Osteoblast (primary cell): ENCODE data around the gene KCNQ1. TPM values are rescaled to one million over a fixed set of nuclear protein-coding genes. Genes with fewer than 3 reads are reported as not detected.

ENCODE experiments used
- DNase-seq: peaks from one replicate; pipeline ENCODE4 v3.0.0; 2011; ENCODE audit warnings: low spot score, mixed read lengths; ENCODE audit not compliant: insufficient read length; ENCODE audit errors: missing footprints
- H2AFZ ChIP-seq: 2 replicates; pipeline ENCODE4 v1.6.0; 2011; ENCODE audit warnings: mild to moderate bottlenecking, low read length
- H3K27ac ChIP-seq: 2 replicates; pipeline ENCODE4 v1.5.1; 2011; ENCODE audit warnings: mild to moderate bottlenecking, low read depth, low read length, moderate library complexity
- H3K27me3 ChIP-seq: 2 replicates; pipeline ENCODE4 v1.6.0; 2012; ENCODE audit warnings: mild to moderate bottlenecking, control low read depth, inconsistent platforms, low read length, moderate library complexity; ENCODE audit not compliant: insufficient read depth
- H3K36me3 ChIP-seq: 2 replicates; pipeline ENCODE4 v1.5.1; 2011; ENCODE audit warnings: mild to moderate bottlenecking, low read length, control low read depth, moderate library complexity; ENCODE audit not compliant: insufficient read depth
- H3K4me1 ChIP-seq: 2 replicates; pipeline ENCODE4 v1.5.1; 2011; ENCODE audit warnings: mild to moderate bottlenecking, low read length, control low read depth, moderate library complexity; ENCODE audit not compliant: insufficient read depth
- H3K4me2 ChIP-seq: 2 replicates; pipeline ENCODE4 v1.6.0; 2011; ENCODE audit warnings: mild to moderate bottlenecking, low read length; ENCODE audit not compliant: insufficient read depth
- H3K4me3 ChIP-seq: fragments of 200-600 bp; sonication (generic); 3 replicates; pipeline ENCODE4 v1.5.1; 2012; ENCODE audit warnings: mild to moderate bottlenecking, low read length, inconsistent platforms; ENCODE audit not compliant: insufficient read depth
- H3K79me2 ChIP-seq: 2 replicates; pipeline ENCODE4 v1.6.0; 2012; ENCODE audit warnings: mild to moderate bottlenecking, low read length, control low read depth, inconsistent platforms; ENCODE audit not compliant: insufficient read depth
- H3K9me3 ChIP-seq: 2 replicates; pipeline ENCODE4 v1.5.1; 2011; ENCODE audit warnings: low read depth, low read length, control low read depth
- H4K20me1 ChIP-seq: 2 replicates; pipeline ENCODE4 v1.6.0; 2012; ENCODE audit warnings: mild to moderate bottlenecking, low read length, control low read depth; ENCODE audit not compliant: insufficient read depth
- total RNA-seq: library from RNA; depleted of rRNA; stranded (reverse); fragments of >200 nt; gene quantifications from 2 replicates; pipeline ENCODE4 v1.2.3, GENCODE V29; 2012
- TF ChIP-seq, protein P1 (sequence below): IDR thresholded peaks from 2 replicates; pipeline ENCODE4 v1.5.1; 2011; ENCODE audit warnings: mild to moderate bottlenecking, low read depth, low read length, moderate library complexity; ENCODE audit errors: extremely low read depth

KCNQ1 gene
- total RNA-seq, 1 donor, result not detected

DNA sequence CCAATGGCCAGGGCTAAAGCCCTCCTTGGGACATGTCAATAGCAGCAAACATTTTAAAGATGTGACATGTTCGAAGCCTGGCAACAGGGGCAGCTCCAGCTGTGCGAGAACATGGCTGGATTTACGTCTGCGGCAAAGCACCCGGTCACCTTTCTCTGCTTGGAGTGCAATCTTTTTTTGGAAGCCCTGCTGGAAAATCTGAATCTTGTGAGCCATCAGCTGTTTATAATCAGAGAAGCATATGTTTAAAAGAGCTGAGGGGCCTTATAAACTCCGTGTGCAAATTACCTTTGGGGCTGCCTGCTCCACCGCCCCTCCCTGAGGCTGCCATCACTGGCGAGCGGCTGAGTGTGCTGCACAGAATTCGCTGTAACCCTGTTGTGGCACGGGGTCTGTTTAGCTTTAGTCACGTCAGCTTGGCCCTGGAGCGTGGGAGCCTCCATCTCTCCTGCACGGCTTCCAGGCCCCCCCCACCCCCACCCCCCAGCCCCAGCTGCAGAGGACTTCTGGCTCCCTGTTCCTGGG is 264.0 kb downstream of the KCNQ1 start:
- H3K27ac ChIP-seq, result no peak overlapping the region
- H3K4me2 ChIP-seq, result no peak overlapping the region
- no peaks in the 10 kb centered on the region for H3K9me3 ChIP-seq
- TF ChIP-seq, protein P1, sequence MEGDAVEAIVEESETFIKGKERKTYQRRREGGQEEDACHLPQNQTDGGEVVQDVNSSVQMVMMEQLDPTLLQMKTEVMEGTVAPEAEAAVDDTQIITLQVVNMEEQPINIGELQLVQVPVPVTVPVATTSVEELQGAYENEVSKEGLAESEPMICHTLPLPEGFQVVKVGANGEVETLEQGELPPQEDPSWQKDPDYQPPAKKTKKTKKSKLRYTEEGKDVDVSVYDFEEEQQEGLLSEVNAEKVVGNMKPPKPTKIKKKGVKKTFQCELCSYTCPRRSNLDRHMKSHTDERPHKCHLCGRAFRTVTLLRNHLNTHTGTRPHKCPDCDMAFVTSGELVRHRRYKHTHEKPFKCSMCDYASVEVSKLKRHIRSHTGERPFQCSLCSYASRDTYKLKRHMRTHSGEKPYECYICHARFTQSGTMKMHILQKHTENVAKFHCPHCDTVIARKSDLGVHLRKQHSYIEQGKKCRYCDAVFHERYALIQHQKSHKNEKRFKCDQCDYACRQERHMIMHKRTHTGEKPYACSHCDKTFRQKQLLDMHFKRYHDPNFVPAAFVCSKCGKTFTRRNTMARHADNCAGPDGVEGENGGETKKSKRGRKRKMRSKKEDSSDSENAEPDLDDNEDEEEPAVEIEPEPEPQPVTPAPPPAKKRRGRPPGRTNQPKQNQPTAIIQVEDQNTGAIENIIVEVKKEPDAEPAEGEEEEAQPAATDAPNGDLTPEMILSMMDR, result no peak
- no peaks in the 10 kb centered on the region for H4K20me1 ChIP-seq
- H2AFZ ChIP-seq, result no peak overlapping the region
- H3K36me3 ChIP-seq, result no peaks in the 10 kb centered on the region
- H3K79me2 ChIP-seq, result no peaks in the 10 kb centered on the region
- H3K4me3 ChIP-seq, result no peak overlapping the region
- no peak for DNase-seq
- H3K4me1 ChIP-seq, result no peaks in the 10 kb centered on the region
- peaks cover 42% of the 10 kb centered on the region for H3K27me3 ChIP-seq

DNA sequence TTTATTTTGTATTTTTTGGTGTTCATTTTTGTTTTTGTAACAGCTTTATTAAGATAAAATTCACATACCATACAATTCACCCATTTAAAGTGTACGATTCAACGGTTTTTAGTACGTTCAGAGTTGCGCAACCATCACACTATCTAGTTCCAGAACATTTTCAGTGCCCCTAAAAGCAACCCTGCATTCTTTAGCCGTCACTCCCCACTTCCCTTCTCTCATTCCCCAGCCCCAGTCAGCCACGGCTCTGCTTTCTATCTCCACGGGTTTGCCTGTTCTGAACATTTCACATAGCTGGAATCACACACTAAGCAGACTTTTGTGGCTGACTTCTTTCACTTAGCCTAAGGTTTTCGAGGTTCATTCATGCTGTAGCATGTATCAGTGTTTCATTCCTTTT is 264.6 kb downstream of the KCNQ1 start:
- H3K4me3 ChIP-seq, result no peak overlapping the region

DNA sequence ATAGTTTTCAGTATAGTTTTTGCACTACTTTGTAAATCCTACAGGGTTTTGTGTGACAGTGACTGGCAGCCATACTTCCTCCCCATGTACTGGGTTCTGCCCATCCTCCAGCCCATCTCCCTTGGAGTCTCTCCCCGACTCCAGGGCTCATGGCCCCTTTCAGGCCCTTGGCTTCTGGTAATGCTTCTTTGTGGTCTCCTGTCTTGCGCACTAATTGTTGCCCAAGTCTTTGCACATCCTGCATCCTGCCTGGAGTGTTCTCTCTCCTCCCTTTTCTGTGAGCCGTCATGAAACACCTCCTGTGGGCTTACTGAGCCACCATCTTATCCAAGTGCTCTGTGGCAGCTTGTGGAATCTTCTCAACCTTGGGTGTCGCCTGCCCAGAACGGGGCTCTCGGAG is 266.4 kb downstream of the KCNQ1 start:
- no peaks in the 10 kb centered on the region for H3K36me3 ChIP-seq
- no peak for DNase-seq
- H3K27me3 ChIP-seq, result peaks cover 44% of the 10 kb centered on the region
- no peaks in the 10 kb centered on the region for H3K9me3 ChIP-seq
- no peak overlapping the region for H2AFZ ChIP-seq
- no peak overlapping the region for H3K27ac ChIP-seq
- TF ChIP-seq, protein P1, result no peak
- H3K4me1 ChIP-seq, result no peaks in the 10 kb centered on the region
- H3K79me2 ChIP-seq, result no peaks in the 10 kb centered on the region
- H3K4me3 ChIP-seq, result no peak overlapping the region
- no peaks in the 10 kb centered on the region for H4K20me1 ChIP-seq
- no peak overlapping the region for H3K4me2 ChIP-seq

More for the DNA sequence above, 264.6 kb downstream of the KCNQ1 start:
- Histone ChIP-seq H3K27ac (no peak overlapping the region), H3K27me3 (peaks cover 40% of the 10 kb centered on the region), H4K20me1 (no peaks in the 10 kb centered on the region), H2AFZ (no peak overlapping the region), H3K9me3 (no peaks in the 10 kb centered on the region), H3K79me2 (no peaks in the 10 kb centered on the region), H3K36me3 (no peaks in the 10 kb centered on the region), H3K4me1 (no peaks in the 10 kb centered on the region), H3K4me2 (no peak overlapping the region)
- DNase-seq, result no peak
- TF ChIP-seq, protein P1, result no peak

DNA sequence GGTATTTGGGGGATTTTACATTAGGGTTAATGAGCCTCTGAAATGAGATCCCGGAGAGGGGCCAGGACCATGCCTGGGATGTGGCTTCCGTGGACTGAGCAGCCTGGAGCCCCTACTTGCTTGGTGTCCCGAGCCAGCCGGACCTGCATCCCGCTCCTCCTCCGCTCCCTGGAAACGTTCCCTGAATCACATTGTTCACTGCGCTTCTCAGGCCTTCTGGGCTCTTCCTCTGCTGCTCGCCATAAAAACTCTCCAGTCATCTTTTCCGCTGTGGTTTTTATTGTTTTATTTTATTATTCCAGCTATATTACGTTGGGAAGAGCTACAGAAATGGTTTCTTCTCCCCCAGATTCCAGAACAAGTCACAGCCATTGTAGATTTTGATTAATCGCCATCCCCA is 268.3 kb downstream of the KCNQ1 start:
- Histone ChIP-seq H3K79me2 (no peaks in the 10 kb centered on the region), H3K4me2 (no peak overlapping the region), H3K4me1 (no peaks in the 10 kb centered on the region), H3K9me3 (no peaks in the 10 kb centered on the region), H3K27me3 (peaks cover 48% of the 10 kb centered on the region), H3K36me3 (no peaks in the 10 kb centered on the region), H2AFZ (no peak overlapping the region), H3K27ac (no peak overlapping the region), H4K20me1 (no peaks in the 10 kb centered on the region), H3K4me3 (no peak overlapping the region)
- no peak for DNase-seq
- TF ChIP-seq, protein P1, result no peak
